Measurements from ENCODE around the gene SUMF1.

- TF ChIP-seq, protein P1, sequence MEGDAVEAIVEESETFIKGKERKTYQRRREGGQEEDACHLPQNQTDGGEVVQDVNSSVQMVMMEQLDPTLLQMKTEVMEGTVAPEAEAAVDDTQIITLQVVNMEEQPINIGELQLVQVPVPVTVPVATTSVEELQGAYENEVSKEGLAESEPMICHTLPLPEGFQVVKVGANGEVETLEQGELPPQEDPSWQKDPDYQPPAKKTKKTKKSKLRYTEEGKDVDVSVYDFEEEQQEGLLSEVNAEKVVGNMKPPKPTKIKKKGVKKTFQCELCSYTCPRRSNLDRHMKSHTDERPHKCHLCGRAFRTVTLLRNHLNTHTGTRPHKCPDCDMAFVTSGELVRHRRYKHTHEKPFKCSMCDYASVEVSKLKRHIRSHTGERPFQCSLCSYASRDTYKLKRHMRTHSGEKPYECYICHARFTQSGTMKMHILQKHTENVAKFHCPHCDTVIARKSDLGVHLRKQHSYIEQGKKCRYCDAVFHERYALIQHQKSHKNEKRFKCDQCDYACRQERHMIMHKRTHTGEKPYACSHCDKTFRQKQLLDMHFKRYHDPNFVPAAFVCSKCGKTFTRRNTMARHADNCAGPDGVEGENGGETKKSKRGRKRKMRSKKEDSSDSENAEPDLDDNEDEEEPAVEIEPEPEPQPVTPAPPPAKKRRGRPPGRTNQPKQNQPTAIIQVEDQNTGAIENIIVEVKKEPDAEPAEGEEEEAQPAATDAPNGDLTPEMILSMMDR (IDR thresholded peaks at IDR 0.05) = no peak
- TF ChIP-seq POLR2A (IDR thresholded peaks at IDR 0.05) = no peak
Observed at GRCh38 chr3:4515916-4516579, 49.0 kb upstream of the SUMF1 start.

Data from uterus (tissue), 2 donors.